Prostate gland (tissue), 2 donors: ENCODE measurements around the gene CMTM4. TPM values are rescaled to one million over a fixed set of nuclear protein-coding genes. Genes with fewer than 3 reads are reported as not detected.
"Not testable (repeated sequence)": the region's sequence is repeated elsewhere in the genome, so short reads cannot be mapped to it uniquely, and the experiment has no call there.

Experiments used
- DNase-seq: peaks from one replicate; pipeline ENCODE4 v3.0.0-alpha.2; 2019; ENCODE audit warnings: low spot score
- H3K27ac ChIP-seq, 2 donors: fragments of 200-600 bp; sonication (generic); 2 replicates each; pipeline ENCODE4 v1.5.1; 2017 to 2019
- H3K27me3 ChIP-seq: fragments of 200-600 bp; sonication (generic); replicated peaks from 2 replicates; pipeline ENCODE4 v1.5.1; 2019; ENCODE audit not compliant: insufficient read depth
- H3K36me3 ChIP-seq, 2 donors: fragments of 200-600 bp; sonication (generic); 1 replicate in 1 of 2; 2 replicates in 1 of 2; pipeline versions ENCODE4 v1.5.1 to v1.8.1; 2017 to 2019
- H3K4me1 ChIP-seq: fragments of 200-600 bp; sonication (generic); replicated peaks from 2 replicates; pipeline ENCODE4 v1.5.1; 2019
- H3K4me3 ChIP-seq, 2 donors: fragments of 200-600 bp; sonication (generic); 2 replicates each; pipeline ENCODE4 v1.5.1; 2017 to 2019
- H3K9me3 ChIP-seq: fragments of 200-600 bp; sonication (generic); 2 replicates; pipeline ENCODE4 v1.5.1; 2017
- CTCF ChIP-seq, 4 experiments: fragments of 200-600 bp in 2 of 4; fragments of 450-650 bp in 2 of 4; sonication (generic) in 2 of 4; IDR thresholded peaks; 1 replicate in 3 of 4; 2 replicates in 1 of 4; pipeline ENCODE4 v1.5.1; 2016 to 2019; ENCODE audit warnings: antibody characterized with exemption in 4 of 4, mild to moderate bottlenecking in 2 of 4, moderate library complexity in 2 of 4
- POLR2A ChIP-seq: fragments of 450-650 bp; IDR thresholded peaks from one replicate; pipeline ENCODE4 v1.6.1; 2016; ENCODE audit warnings: antibody characterized with exemption, mild to moderate bottlenecking
- POLR2AphosphoS5 ChIP-seq: sonication (generic); formaldehyde crosslinking; IDR thresholded peaks from one replicate; pipeline ENCODE4 v1.6.1; 2017; ENCODE audit warnings: antibody characterized with exemption
- WGBS: methylation state at CpG from one replicate; pipeline ENCODE4 v1.1.5; 2018; 5-methylcytosine and 5-hydroxymethylcytosine counted together
- intact Hi-C: fragments of 100-400 bp; cut with DNase I; formaldehyde crosslinking; loops from one replicate; pipeline ENCODE4 v1.14.2; 2022
- total RNA-seq, 2 donors: library from RNA; depleted of rRNA; stranded (reverse); fragments of >200 nt; gene quantifications; one replicate each; pipeline ENCODE4 v1.1.0, GENCODE V29; 2016

The CMTM4 gene
- total RNA-seq, 2 donors from 2014 or later, result 46.9 to 57.7 TPM

DNA sequence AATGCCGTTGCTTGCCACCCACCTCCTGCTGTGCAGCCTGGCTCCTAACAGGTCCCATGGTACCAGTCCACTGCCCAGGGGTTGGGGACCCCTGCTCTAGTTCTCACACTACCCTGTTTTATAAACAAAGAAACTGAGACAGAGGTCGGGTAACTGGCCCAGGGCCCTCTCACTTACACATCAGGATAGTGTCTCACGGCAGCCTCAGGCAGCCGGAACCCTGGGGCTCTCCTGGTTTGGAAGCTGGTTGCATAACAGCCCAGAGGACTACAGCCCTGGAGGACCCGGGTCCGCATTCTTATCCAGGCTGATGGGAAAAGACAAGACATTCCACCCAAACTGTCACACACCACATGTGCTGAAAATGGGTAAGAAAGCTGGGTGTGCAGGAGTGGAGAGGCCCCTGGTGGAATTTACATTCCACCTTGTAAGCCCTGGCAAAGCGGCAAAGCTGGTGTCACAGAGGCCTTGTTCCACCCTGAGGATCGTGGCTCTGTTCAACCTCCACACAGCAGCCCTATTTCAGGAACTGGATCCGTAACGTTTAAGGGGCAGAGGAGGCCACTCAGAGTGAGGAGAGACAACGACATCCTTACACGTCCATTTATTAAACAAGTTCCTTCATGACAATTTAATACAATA is 82.3 kb downstream of the CMTM4 start:
- TF ChIP-seq CTCF (IDR thresholded peaks at IDR 0.05) (no peak), POLR2A (no peak), POLR2AphosphoS5 (no peak)
- intact Hi-C loops, result no loop called here
- 80% methylated on average over 12 of the region's 12 CpGs for WGBS
- H3K27me3 ChIP-seq, result no peaks in the 10 kb centered on the region
- DNase-seq, result no peak
- peaks cover 6% of the 10 kb centered on the region for H3K4me1 ChIP-seq
- no peaks in the 10 kb centered on the region for H3K9me3 ChIP-seq
- H3K36me3 ChIP-seq, result peaks cover 7 to 9% of the 10 kb centered on the region in 2 donors
- no peak overlapping the region for H3K27ac ChIP-seq
- H3K4me3 ChIP-seq, result no peak overlapping the region

- TF ChIP-seq POLR2AphosphoS5 (no peak), POLR2A (no peak), CTCF (IDR thresholded peaks at IDR 0.05) (no peak)
- Histone ChIP-seq H3K27me3 (no peaks in the 10 kb centered on the region), H3K4me3 (no peak overlapping the region), H3K4me1 (no peaks in the 10 kb centered on the region), H3K36me3 (peaks cover 7 to 9% of the 10 kb centered on the region in 2 donors), H3K9me3 (no peaks in the 10 kb centered on the region), H3K27ac (no peak overlapping the region)
- intact Hi-C loops, result no loop called here
- no peak for DNase-seq
- 81% methylated on average over 14 of the region's 14 CpGs for whole genome bisulfite sequencing
Measured at GRCh38 chr16:66612422-66612821, 84.1 kb downstream of the CMTM4 start.

- not testable (repeated sequence) for H3K36me3 ChIP-seq
Measured at GRCh38 chr16:66611911-66612310, 84.6 kb downstream of the CMTM4 start.

GRCh38 chr16:66610111-66610820 is 86.3 kb downstream of the CMTM4 start:
- H3K27ac ChIP-seq, result no peak overlapping the region
- DNase-seq, result no peak
- intact Hi-C loops, result no loop called here
- no peaks in the 10 kb centered on the region for H3K9me3 ChIP-seq
- H3K4me3 ChIP-seq, result no peak overlapping the region
- H3K36me3 ChIP-seq, result peaks cover 7 to 9% of the 10 kb centered on the region in 2 donors
- H3K27me3 ChIP-seq, result no peaks in the 10 kb centered on the region
- 87% methylated on average over 14 of the region's 14 CpGs for WGBS
- TF ChIP-seq CTCF (IDR thresholded peaks at IDR 0.05) (no peak), POLR2AphosphoS5 (no peak), POLR2A (no peak)
- no peaks in the 10 kb centered on the region for H3K4me1 ChIP-seq

More at GRCh38 chr16:66611911-66612310, 84.6 kb downstream of the CMTM4 start:
- 95% methylated on average over 8 of the region's 8 CpGs for WGBS
- H3K4me1 ChIP-seq, H3K4me3 ChIP-seq, intact Hi-C loops, H3K9me3 ChIP-seq, H3K27ac ChIP-seq, H3K27me3 ChIP-seq, DNase-seq: not testable (repeated sequence)

DNA sequence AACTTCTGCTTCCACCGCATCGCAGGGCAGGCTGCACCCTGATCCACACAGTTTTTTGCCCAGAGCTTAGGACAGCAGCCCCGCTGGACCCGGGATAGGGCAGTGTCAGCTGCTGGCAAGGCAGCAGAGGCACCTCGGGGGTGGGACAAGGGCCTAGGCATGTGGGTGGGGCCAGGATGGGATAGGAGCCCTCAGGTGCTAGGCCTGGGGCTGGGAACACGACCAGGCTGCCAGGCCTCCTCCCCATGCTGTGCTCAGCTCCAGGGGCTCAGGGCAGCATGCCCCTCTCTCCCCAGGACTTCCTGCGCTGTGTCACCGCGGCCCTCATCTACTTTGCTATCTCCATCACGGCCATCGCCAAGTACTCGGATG is 87.4 kb downstream of the CMTM4 start:
- H3K4me3 ChIP-seq, result no peak overlapping the region
- H3K36me3 ChIP-seq, result peaks cover 7 to 9% of the 10 kb centered on the region in 2 donors
- DNase-seq, result no peak
- WGBS, result 80% methylated on average over 12 of the region's 12 CpGs
- H3K27ac ChIP-seq, result no peak overlapping the region
- TF ChIP-seq POLR2AphosphoS5 (no peak), POLR2A (no peak), CTCF (IDR thresholded peaks at IDR 0.05) (no peak)
- no peaks in the 10 kb centered on the region for H3K4me1 ChIP-seq
- no peaks in the 10 kb centered on the region for H3K27me3 ChIP-seq
- H3K9me3 ChIP-seq, result no peaks in the 10 kb centered on the region
- intact Hi-C loops, result loop anchor here (5.0 kb wide), 1 partner anchor 143 kb away; the partner anchor contains the start of gene DYNC1LI2
